Small intestine (tissue), 7 donors: ENCODE results near the gene RCBTB2. TPM values are rescaled to one million over a fixed set of nuclear protein-coding genes. Genes with fewer than 3 reads are reported as not detected.

Experiments used
- DNase-seq, 2 donors: peaks; one replicate each; pipeline versions ENCODE4 v3.0.0 to v3.0.0-alpha.2; 2013
- FAIRE-seq: peaks from 2 replicates; lab custom pipeline; 2012; peaks lifted over from hg19 to GRCh38; lab: Jason Lieb, UNC
- H3K27ac ChIP-seq, 3 donors: one replicate each; pipeline ENCODE4 v1.5.1; 2013; ENCODE audit warnings: low read length in 2 of 3, mild to moderate bottlenecking in 2 of 3, control low read depth in 1 of 3, inconsistent platforms in 1 of 3, low read depth in 1 of 3, moderate library complexity in 1 of 3
- H3K27me3 ChIP-seq, 3 donors: one replicate each; pipeline ENCODE4 v1.6.1; 2013; ENCODE audit warnings: low read length in 3 of 3, inconsistent platforms in 1 of 3; ENCODE audit not compliant: control insufficient read depth in 3 of 3, insufficient read depth in 3 of 3
- H3K36me3 ChIP-seq, 3 donors: one replicate each; pipeline ENCODE4 v1.6.1; 2013; ENCODE audit warnings: low read length in 3 of 3, inconsistent platforms in 1 of 3, low read depth in 1 of 3, mild to moderate bottlenecking in 1 of 3, moderate library complexity in 1 of 3; ENCODE audit not compliant: control insufficient read depth in 3 of 3, insufficient read depth in 2 of 3
- H3K4me1 ChIP-seq, 3 donors: one replicate each; pipeline ENCODE4 v1.6.1; 2013; ENCODE audit warnings: low read length in 2 of 3, inconsistent platforms in 1 of 3, low read depth in 1 of 3, mild to moderate bottlenecking in 1 of 3, moderate library complexity in 1 of 3; ENCODE audit not compliant: control insufficient read depth in 3 of 3, insufficient read depth in 2 of 3
- H3K4me3 ChIP-seq, 3 donors: one replicate each; pipeline ENCODE4 v1.5.1; 2013; ENCODE audit warnings: low read length in 3 of 3, control low read depth in 1 of 3, inconsistent platforms in 1 of 3, low read depth in 1 of 3, mild to moderate bottlenecking in 1 of 3, moderate library complexity in 1 of 3
- H3K9me3 ChIP-seq, 2 donors: one replicate each; pipeline ENCODE4 v1.6.1; 2013; ENCODE audit warnings: low read depth in 1 of 2, low read length in 1 of 2; ENCODE audit not compliant: control insufficient read depth in 2 of 2, insufficient read depth in 1 of 2
- WGBS, 3 donors: extraction: QIAGEN DNeasy Blood & Tissue Kit; methylation state at CpG; one replicate each; pipeline ENCODE4 v1.1.7; 2013; 5-methylcytosine and 5-hydroxymethylcytosine counted together
- polyA plus RNA-seq, 4 donors: library from polyadenylated mRNA; stranded (reverse) in 3 of 4; unstranded in 1 of 4; fragments of 200-250 nt in 3 of 4; fragments of 120-200 nt in 1 of 4; gene quantifications; one replicate each; pipeline versions ENCODE4 v1.2.1 to v1.2.3, GENCODE V29; 2013
- donor health status: healthy with polysubstance abuse.
- donor health status: control.
- donor health status: control.
- donor health status: Bipolar disorder and iron deficiency.
- donor health status: healthy.

RCBTB2 gene
- polyA plus RNA-seq, 4 donors: 3.1 to 10.3 (median 6.2) TPM

GRCh38 chr13:48559638-48560320, 26.9 kb upstream of the RCBTB2 start:
- no peak overlapping the region for H3K27ac ChIP-seq
- FAIRE-seq: no peak

DNA sequence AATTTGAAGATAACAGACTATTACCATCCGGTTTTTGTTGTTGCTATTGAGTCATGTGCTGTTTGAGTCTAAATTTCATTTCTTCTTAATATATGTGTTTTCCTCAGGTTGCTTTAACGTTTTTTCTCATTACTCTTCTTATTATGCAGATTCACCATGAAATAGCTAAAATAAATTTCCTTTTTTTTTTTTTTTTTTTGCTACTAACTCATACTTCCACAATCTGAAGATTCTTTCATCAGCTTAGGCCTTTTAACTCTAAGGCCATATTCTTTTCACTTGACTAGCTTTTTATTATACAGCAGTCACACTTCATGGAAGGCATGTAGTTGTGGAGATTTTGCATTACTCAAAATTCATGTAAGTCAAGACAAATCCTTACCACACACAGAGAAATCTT, 23.9 kb upstream of the RCBTB2 start:
- Histone ChIP-seq H3K36me3 (no peaks in the 10 kb centered on the region), H3K27ac (no peak overlapping the region), H3K4me1 (no peaks in the 10 kb centered on the region), H3K9me3 (peaks cover under 1 to 7% of the 10 kb centered on the region in 2 donors), H3K27me3 (no peaks in the 10 kb centered on the region), H3K4me3 (no peak overlapping the region)
- FAIRE-seq (no peak), DNase-seq (no peak)
- 84 to 89% (median 85%) methylated on average over 2 of the region's 2 CpGs for WGBS, 3 donors

More at GRCh38 chr13:48559638-48560320, 26.9 kb upstream of the RCBTB2 start:
- Histone ChIP-seq H3K4me1 (no peaks in the 10 kb centered on the region), H3K36me3 (no peaks in the 10 kb centered on the region), H3K27me3 (no peaks in the 10 kb centered on the region), H3K4me3 (no peak overlapping the region), H3K9me3 (peaks cover 0 to 3% of the 10 kb centered on the region in 2 donors)
- no peak for DNase-seq
- WGBS, 3 donors: 81 to 94% (median 90%) methylated on average over 5 of the region's 5 CpGs

DNA sequence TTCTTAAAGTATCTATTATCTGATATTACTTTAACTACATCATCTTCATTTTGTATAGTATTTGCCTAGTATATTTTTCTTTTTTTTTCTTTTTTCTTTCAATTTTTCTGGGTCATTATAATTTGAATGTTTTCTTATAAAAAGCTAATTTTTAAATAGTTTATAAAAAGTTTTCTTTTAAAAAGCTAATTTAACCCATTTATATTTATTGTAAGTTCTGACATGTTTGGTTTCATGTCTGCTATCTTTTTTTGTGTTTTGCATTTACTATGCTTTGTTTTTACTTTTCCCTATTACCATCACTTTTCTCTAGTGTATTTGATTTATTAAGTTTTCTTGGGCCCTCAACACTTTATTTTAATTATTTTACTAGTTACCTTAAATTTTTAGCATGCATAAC, 22.6 kb upstream of the RCBTB2 start:
- Histone ChIP-seq H3K27ac (no peak overlapping the region), H3K36me3 (no peaks in the 10 kb centered on the region), H3K4me1 (no peaks in the 10 kb centered on the region), H3K9me3 (peaks cover 4 to 21% of the 10 kb centered on the region in 2 donors), H3K27me3 (no peaks in the 10 kb centered on the region), H3K4me3 (no peak overlapping the region)
- FAIRE-seq (peak; percentile 75), DNase-seq (no peak)

DNA sequence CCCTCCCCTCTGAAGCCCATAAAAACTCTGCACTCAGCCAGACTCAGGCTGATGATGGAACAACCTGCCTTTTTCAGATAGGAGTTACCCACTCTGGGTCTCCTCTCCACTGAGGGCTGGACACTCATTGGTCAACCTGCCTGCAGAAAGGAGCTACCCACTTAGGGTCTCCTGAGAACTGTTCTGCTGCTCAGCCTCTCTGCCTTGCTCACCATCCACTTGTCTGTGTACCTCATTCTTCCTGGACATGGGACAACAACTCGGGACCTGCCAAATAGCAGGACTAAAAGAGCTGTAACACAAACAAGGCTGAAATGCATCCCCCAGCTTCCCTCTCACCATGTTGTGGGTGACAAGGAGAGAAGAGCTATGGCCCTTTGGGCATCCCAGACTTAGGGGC, 18.4 kb upstream of the RCBTB2 start:
- Histone ChIP-seq H3K27ac (no peak overlapping the region), H3K4me1 (no peaks in the 10 kb centered on the region), H3K4me3 (no peak overlapping the region), H3K27me3 (no peaks in the 10 kb centered on the region), H3K36me3 (no peaks in the 10 kb centered on the region), H3K9me3 (peaks cover 4 to 23% of the 10 kb centered on the region in 2 donors)
- WGBS, 3 donors: 87 to 96% (median 92%) methylated on average over 1 of the region's 1 CpG
- FAIRE-seq: no peak
- DNase-seq: no peak

DNA sequence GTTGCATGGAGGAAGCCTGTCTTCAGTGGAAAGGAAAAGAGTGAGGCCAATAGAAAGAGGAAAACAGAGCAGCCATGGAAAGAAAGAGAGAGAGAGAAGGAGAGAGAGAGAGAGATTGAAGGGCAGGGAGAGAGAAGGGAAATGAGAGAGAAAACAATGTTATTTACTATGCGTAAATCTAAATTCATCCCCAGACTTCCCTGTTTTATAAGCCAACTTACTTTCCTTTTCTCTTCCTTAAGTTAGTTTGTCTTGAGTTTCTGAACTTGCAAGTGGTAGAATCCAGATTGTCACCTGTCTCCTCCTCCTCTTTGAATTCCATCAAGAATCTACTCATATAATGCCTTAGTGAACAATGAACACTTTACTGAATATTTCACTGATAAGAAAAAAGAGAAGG, 16.8 kb upstream of the RCBTB2 start:
- H3K27ac ChIP-seq: no peak overlapping the region
- FAIRE-seq (no peak), DNase-seq (no peak)
- H3K9me3 ChIP-seq: peaks cover 4 to 20% of the 10 kb centered on the region in 2 donors
- H3K4me1 ChIP-seq: no peaks in the 10 kb centered on the region
- no peaks in the 10 kb centered on the region for H3K27me3 ChIP-seq
- H3K4me3 ChIP-seq: no peak overlapping the region
- WGBS, 3 donors: 84 to 100% (median 100%) methylated on average over 1 of the region's 1 CpG
- H3K36me3 ChIP-seq: no peaks in the 10 kb centered on the region

- H3K9me3 ChIP-seq: peaks cover 4 to 18% of the 10 kb centered on the region in 2 donors
- FAIRE-seq (no peak), DNase-seq (no peak)
- no peaks in the 10 kb centered on the region for H3K36me3 ChIP-seq
- no peaks in the 10 kb centered on the region for H3K27me3 ChIP-seq
- peaks cover 0 to 5% (median 0%) of the 10 kb centered on the region in 3 donors for H3K4me1 ChIP-seq
- no peak overlapping the region for H3K27ac ChIP-seq
- WGBS, 3 donors: 69 to 81% (median 77%) methylated on average over 4 of the region's 4 CpGs
- no peak overlapping the region for H3K4me3 ChIP-seq
Observed at GRCh38 chr13:48547663-48548092, 14.8 kb upstream of the RCBTB2 start.

DNA sequence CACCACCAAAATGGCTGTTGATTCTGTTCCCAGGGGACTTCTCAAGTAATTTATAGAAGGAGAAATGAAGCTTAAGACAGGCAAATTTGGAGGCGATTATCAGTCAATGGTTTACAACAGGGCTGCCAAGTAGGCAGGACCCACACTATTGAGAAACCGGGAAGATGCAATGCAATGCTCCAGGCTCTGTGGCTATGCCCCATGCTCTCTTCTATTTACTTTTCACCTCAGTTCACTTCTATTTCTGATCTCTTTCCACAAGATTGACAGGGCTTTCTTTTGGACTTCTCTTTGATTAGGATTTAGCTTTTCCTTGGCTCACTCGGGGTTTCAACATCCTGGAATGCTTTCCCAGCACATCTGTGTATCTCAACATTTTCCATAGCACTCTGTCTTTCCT, 12.7 kb upstream of the RCBTB2 start:
- Histone ChIP-seq H3K4me1 (peaks cover 0 to 7% (median 0%) of the 10 kb centered on the region in 3 donors), H3K9me3 (peaks cover 0 to 4% of the 10 kb centered on the region in 2 donors), H3K27me3 (no peaks in the 10 kb centered on the region), H3K4me3 (no peak overlapping the region), H3K27ac (no peak overlapping the region), H3K36me3 (no peaks in the 10 kb centered on the region)
- no peak for DNase-seq
- FAIRE-seq: no peak
- WGBS, 3 donors: 87 to 94% (median 90%) methylated on average over 3 of the region's 3 CpGs

DNA sequence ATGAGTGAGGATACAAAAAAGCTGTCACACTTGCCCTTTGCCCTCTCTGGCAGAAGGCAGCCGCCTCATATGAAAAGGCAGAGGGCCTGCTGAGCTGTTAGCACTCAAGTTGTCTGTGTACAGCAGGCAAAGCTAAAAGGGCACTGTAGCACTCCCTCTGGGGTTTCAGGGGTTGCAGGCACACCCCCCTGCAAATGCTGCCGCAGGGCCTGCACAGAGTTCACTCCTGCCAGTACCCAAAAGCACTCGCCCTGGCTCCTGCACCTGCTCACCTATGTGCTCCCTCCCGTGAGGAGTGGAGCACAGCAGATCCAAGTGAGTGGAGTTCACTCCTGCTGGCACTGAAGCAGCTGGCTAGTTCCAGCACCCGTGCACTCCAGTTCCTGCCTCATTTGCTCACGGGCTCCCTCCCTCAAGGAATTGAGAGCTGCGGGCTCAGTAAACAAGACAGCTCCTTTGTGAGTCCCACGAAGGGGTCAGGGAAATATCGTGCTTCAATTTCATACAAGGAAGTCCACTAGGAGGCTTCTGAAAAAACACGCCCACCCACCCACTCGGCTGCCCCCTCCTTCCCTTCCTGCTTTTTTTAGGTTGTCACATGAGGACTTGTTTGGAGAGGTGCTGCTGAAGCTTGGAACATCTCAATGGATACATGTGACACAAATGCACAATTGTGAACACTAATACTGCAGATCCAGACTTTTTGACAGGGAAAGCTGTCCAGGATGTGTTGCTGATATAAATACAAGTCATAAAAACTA, 9.9 kb upstream of the RCBTB2 start:
- H3K36me3 ChIP-seq: no peaks in the 10 kb centered on the region
- H3K4me3 ChIP-seq: no peak overlapping the region
- peak; percentile 60 to 66 for DNase-seq
- 3 to 15% (median 12%) methylated on average over 11 of the region's 11 CpGs for WGBS, 3 donors
- no peaks in the 10 kb centered on the region for H3K9me3 ChIP-seq
- peak overlapping the region in 1 of 3 donors; percentile 41 for H3K27ac ChIP-seq
- H3K27me3 ChIP-seq: no peaks in the 10 kb centered on the region
- peaks cover 0 to 7% (median 0%) of the 10 kb centered on the region in 3 donors for H3K4me1 ChIP-seq
- no peak for FAIRE-seq
